Fibroblast of skin of abdomen (primary cell): ENCODE results near the gene CDC45.
"Not testable (repeated sequence)": the region's sequence is repeated elsewhere in the genome, so short reads cannot be mapped to it uniquely, and the experiment has no call there.

Experiments used
- DNase-seq: peaks from one replicate; pipeline ENCODE4 v3.0.0-alpha.2; 2013

Gene CDC45

DNA sequence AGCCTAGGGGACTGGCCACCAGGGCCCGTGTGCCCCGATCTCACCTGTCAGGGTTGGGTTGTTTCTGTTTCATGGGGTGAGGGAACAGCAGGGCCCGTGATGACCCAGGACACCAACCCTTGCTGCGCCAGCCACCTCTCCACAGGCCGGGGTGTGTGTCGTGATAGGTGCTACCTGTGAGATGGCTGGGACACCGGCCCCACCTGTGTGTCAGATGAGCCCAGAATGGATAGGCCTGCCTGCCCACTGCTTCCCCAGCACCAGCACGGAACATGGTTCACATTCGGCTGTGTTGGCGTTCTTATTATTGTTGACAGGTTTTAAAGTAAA is 37.4 kb downstream of the CDC45 start:
- no peak for DNase-seq

DNA sequence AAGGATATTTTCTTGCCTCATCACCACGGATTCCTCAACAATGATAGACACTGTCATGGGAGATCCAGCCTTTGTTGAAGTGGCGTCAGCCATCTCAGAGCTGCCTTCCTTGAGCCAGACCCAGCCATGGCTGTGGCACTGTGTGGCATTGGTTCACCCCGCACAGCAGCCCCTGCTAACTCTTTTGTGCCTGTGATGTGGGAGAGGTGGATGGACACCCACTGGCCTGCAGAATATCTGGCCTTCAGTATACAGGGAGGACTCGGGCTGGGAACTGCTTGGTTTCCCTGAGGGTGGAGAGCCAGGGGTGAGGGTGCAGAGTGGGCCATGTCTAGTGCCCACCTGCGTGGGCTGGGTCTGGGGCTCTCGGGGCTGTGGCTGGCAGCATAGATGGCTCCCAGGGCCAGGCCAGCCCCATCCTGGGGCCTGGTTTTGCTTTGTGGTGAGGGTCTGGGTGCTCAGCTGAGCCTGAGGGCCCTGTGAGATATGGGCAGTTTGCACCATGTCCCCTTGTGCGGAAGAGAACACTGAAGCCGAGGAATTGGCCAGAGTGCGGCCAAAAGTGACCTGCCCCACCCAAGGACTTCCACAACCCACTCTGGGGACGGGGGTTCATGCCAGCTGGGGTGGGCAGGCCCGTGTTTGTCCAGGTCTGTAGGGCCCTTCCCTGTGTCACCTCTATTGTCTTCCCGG is 38.3 kb downstream of the CDC45 start:
- DNase-seq, result no peak

DNA sequence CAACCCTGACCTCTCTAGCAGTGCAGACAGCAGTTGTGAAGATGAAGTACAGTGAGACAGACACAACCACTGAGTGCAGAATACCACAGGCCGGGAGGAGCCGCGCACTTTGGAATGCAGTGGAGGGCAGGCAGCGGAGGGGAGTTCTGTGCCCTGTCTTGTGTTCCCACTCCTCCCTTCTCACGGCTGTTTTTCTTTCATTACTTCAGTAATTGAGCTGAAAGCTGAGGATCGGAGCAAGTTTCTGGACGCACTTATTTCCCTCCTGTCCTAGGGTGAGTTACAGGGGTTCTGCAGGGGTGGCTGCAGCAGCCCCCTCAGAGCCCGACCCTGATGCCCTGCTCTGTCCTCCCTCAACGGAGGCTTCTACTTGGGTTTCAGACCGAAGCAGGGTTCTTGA is 38.9 kb downstream of the CDC45 start:
- no peak for DNase-seq

DNA sequence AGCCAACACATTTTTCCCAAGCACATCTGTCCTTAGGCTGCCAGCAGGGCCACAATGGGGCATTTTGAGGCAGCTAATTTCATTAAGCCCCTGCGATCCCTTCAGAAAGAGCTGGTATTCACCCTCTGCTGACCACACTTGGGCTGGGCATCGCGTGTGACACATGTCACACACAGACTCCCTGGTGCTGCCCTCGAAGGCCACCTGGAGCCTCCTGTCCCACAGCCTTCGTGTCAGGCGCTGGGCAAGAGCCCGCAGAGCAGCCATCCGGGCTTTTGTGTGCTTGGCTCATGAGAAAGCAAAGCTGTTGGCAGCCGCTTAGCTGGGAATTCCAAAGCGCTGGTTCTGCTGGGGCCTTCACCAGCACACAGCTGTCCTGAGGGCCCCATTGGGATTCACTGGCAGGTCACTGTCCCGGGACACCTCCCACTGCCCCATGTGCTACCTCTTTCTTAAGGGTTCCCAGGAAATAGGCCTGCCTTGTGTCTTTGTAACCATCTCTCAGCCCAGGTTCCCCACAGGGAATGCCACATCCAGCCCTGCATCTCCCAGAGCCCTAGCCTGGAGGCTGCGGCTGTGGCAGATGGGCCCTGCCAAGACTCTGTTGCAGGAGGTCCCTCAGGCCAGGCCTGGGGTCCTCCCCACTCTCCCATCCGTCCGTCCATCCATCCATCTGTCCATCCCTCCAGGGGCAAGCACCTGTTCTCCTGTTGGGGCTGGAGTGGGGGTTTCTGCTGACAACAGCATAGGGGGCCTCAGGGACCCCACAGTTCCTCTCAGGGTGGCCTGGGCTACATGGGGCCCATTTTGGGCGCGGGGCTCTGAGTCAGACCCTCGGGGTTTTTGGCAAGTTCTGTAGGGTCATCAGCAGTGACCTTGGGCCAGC is 39.6 kb downstream of the CDC45 start:
- DNase-seq, result no peak

DNA sequence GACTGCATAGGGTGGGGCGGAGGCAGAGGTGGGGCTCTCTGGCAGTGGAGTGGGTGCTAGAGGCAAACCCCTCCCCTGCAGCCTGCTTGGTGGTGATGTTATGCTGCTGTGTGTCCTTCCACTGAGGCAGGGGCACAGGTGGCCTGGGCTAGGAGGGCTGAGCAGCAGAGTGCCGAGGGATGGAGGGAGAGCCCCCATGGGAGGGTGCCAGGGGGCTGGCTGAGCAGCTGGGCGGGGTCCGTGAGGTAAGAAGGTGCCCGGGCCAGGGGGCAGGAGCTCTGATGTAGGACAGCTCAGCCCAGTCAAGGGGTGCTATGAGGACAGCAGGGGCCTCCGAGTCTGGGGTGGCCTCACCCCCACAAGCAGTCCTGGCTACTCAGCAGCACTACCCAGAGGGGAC is 40.3 kb downstream of the CDC45 start:
- no peak for DNase-seq

DNA sequence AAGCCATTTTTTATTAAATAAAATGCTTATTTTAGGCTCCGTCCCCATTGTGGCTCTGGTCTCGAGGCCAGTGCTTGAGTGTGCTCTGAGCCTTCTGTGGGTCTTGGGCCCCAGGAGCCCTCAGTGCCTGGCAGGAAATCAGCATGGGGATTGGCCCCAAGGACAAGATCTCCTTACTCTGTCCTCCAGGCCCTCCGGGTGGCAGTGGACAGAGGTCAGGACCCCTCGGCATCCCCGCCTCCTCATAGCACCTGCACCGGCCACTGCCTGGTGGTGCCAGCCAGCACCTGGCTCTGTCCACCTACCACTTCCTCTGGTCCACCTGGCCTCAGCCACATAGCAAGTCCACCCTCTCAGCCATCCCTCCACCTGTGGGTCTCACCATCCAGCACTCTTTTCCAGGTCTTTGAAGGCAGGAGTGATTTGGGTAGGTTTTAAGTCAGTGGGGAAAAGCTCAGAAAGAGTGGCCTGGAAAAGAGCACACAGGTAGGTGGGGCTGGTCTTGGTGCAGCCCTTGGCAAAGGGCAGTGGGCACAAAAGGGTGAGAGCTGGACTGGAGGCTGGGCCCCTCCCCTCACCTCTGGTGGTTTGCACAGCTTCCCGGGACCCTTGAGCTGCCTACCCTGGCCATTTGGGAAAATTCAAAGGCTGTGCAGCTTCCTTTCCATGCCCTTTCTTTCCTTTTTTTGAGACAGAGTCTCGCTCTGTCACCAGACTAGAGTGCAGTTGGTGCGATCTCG is 41.0 kb downstream of the CDC45 start:
- DNase-seq, result no peak

DNA sequence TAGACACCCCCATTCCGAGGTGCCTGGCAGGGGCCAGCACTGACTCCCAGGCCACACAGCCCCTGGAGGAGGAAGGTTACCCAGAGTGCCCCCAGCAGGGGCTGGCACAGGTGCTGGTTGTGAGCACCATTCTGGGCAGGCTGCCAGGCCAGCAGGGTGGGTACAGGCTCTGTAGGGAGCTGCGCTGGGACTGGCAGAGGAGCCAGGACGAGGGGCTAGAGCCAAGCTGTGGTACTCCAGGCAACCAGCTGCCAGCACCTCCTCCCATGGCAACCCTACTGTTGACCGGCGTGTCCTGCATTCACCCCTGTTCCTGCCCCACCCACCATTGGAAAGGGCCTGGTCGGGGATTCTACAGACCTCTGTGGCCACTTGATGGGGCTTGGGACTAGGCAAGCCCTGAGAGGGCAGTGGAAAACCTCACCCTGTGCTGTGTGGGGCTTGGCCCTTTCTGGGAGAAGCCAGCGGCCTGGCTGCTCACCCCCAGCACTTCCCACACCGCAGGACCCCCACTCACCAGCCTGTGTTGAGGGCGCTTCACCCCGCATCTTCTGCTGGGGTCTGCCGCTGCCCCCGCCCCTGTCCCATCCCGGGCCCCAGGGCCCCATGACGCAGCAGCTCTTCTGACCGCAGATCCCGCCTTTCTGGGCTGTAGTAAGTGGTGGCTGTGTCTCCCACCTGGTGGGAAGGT is 42.6 kb downstream of the CDC45 start:
- DNase-seq, result no peak

DNA sequence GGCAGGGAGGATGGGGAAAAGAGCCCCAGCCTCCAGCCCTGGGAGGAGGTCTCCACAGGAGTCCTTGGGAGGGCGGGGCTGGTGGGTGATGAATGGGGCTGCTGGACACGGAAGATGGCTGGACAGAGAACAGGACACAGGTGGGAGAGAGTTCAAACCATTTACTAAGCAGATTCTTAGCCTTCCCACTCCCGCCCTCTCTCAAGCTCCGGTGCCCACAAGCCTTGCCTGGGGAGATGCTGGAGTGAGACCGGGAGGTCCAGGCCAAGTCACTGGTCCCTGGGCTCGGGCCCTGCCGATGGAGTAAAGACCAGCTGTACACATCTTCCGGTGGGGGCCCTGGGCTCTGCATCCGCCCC is 43.1 kb downstream of the CDC45 start:
- DNase-seq, result no peak

DNA sequence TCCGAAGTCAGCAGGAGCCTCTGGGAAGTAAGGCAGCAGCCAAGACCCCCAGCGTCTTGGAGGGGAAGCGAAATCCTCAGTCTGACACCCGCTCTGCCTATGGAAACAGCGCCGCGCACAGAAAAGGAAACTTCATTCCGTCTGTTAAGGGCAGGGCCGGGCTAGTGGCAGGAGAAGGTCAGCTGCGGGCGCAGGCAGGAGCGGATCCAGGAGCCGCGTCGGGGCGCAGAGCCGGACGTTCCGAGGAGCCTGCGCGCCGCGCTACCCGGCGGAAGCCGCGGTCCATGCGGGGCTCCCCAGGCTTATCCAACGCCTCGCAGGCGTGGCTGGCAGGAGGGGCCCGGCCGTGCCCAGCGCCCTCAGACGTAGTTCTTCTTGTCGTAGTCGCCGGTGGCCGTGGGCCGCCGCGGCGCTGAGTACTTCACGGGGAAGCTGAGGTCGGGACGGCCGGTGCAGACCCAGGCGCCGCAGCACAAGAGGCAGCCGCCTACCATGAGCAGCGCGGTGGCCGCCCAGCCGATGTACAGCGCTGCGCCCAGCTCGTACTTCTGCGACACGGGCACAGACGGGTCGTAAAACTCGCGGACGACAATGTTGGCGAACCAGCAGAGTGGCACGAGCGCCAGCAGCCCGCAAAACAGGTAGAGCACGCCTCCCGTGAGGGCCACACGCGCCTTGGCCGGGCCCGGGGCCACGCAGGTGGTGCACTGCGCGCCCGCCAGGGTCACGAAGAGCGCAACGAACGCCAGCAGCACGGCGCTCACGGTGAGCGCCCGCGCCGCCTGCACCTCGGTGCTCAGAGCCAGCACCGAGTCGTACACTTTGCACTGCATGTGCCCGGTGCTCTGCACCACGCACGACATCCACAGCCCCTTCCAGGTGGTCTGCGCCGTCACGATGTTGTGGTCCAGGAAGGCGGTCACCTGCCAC is 43.8 kb downstream of the CDC45 start:
- DNase-seq, result no peak

DNA sequence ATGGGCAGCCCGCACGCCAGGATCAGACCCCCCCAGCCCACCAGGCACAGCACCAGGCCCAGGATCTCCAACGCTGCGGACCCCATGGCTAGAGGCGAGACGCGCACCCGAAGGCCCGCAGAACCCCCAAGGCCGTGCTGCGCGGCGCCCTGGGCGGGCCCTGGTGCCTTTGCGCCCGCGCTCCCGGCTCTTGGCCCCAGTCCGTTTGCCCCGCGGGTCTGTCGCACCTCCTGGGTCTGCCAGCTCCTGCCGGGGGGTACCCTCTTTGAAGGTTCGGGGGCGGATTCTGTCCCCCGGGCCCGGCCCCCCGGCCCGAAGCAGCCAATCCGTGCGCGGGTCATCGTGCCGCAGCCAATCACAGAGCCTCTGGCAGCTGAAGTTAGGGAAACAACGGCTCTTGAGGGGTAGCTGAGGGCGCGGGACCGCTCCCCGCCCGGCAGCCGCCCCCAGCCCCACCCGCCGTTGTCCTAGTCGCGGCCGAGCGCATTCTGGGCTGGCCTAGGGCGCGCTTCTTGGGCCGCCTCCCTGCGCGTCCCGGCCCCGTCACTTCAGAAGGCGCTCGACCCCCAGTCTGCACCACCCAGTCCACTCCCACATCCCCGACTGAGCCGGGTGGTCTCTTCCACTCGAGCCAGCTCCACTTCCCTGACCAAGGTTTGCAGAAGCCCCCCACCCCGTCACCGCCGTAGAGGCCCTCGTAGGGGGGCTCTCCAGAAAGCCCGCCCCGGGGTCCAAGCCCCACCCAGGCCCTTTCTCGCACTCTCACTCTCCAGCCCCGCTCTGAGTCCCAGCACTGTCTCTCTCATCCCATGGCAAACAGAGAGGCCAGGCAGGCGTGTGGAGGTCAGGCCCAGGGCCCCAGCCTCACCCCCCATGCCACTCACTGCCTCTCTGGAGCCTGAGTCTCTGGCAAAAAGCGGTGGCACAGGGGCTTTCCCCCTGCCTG is 44.7 kb downstream of the CDC45 start, which contains the start of gene CLDN5:
Gene CLDN5 (minus strand): TSS at position 241 of the 946 bp plus-strand sequence. CDS start 155 bp downstream, at position 86.
- no peak for DNase-seq

DNA sequence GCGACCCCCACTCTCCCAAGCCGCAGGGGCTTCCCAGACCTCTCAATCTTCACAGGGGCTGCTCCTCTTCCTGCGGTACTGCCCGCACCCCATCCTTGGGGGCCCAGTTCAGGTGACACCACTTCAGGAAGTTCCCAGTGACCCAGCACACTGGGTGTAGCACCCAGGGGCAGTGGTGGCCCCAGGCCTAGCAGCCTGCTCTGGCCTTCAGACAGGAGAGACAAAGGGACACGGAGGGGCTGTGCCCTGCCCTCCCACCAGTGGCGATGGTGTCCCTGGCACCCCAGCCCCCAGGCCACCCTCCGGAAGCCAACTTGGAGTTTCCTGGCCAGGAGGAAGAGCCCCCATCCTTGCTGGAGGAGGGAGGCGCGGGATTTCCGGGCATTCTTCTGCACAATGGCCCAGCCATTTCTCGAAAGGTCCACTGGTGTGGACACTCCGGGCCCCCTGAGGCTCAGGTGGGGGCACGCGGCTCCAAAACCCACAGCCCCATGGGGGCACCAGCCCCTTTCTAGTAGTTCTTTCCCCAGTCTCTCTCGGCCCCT is 45.5 kb downstream of the CDC45 start:
- DNase-seq, result no peak

DNA sequence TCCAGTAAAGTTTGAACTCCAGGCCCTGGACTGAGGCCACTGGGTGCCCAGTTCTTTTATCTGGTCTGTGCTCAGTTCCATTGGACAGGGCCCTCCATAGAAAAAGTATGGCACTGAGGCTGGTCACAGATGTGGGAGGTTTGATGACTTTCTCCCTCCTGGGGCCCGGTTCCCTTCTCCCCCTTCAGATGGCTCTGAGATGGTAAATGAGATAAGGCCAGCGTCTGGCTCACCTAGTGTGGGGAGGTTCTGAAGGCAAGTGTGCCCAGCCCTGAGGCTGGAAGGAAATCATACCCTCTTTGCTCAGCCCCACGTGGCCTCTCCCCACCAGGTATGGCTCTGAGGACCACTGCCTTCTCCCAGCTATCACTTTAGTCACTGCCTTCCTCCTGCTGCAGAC is 45.9 kb downstream of the CDC45 start:
- DNase-seq, result no peak

DNA sequence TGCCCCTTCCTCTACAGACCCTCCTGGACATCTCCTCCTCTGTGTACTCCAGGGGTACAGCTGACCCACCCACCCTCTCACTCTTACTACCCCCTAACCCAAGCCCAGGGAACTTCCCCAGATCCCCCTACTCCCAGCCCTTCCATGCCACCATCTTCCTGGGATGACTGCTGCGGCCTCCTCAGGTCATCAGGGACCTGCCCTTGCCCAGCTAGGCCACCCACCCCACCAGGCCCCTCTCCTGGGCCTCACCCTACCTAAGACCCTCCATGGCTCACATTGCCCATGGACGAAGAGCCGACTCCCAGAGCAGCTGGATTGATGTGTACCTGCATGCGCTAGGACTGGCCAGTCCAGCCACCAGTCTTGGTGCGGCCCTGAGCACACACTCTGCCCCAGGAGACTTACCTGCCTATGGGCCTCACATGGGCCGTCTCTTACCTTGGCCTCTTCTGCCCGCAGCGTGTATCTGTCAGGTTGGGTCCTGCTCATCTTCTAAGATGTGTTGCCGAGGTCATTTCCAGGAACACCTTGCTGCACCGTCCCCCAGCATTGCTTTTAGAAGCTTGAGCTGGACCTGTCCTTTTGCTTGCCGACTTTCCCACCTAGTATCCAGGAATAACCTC is 46.5 kb downstream of the CDC45 start:
- no peak for DNase-seq

DNA sequence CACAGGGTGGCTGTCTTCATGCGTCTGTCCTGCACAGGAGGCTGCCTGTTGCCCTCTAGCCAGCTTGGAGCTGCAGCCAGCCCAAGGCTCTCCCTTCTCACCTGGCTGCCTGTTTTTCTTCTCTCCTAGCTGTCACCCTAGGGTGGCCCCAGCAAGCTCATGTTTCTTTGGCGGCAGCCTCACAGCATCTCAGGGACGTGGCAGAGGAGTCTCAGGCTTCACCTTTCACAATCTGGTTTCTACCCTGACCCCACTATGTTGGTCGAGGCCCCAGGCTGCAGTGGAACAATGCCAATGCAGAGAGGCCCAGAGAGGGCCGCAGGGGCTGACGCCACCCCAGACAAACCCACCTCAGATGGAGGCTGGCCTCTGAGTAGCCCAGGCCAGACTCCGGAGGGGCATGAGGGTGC is 47.0 kb downstream of the CDC45 start:
- DNase-seq, result no peak

DNA sequence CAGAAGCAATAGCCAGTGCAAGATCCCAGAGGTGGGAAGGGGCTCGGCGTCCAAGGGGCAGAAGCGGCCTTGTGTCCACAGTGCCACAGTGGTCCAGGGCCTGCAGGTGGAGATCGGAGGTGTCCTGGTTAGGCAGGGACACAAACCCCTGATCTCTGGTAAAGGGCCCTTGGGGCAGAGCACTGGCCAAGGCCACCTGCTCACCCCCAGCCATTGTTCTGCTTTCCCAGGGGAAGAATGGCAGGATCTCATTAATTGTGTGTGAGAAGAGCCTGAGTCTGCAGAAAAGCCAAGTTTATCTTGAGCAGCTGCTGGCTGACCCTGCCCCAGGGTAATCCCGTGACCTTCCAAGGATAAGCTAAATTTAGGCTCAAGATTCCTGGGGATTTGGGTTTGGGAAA is 47.6 kb downstream of the CDC45 start:
- no peak for DNase-seq

DNA sequence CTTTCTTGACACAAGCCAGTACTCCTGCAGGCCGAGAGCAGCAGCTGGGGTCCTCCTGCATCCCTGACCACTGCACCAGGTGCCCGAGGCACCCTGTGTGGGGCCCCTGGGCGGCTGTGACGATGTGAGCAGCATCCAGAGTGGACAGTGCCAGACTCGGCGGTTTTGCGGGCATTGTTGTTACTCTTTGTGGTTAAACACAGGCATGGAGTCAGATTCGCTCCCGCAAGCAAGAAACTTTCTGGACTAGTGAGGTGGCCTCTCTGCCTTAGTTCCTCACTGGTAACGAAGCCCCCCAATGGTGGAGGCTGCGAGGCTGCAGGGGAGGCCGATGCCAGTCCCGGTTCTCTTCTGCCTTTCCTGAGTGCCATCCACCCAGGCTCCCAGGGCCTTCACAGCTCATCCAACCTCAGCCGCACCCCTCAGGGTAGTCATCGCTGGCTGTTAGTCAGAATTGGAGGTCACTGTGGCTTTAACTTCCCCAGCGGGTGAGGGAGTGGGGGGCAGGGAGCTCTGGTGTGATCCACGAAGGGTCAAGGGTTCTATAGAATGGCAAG is 48.2 kb downstream of the CDC45 start:
- no peak for DNase-seq

DNA sequence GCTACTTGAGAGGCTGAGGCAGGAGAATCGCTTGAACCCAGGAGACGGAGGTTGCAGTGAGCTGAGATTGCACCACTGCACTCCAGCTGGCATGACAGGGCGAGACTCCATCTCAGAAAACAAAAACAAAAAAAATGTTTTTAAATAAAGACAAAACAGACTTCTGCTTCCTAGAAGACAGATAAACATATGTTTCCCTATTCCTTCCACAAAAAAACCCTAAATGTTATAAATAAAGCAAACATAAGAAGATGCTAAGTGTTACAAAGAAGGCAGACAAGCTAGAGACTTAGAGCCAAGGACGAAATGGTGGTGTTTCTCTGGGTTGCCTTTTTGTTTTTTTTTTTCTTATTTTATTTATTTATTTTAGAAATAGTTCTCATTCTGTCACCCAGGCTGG is 50.1 kb downstream of the CDC45 start:
- no peak for DNase-seq

DNA sequence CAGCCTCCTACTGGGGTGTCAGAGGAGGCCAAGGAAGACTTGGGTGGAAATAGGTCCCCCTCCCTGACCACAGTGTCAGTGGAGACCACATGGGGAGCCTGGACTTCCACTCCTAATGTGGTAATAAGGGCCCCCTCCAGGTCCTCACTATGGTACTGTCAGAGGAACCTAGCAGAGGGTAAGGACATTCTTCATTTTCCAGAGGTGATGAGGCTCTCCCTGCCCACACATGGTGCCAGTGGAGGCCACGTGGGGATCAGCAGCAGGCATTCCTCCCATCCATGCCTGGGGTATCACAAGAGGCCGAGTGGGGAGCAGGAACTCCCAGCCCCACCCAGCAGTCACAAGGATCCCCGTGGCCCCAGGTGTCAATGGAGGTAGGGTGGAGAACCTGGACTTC is 51.0 kb downstream of the CDC45 start:
- DNase-seq, result no peak

DNA sequence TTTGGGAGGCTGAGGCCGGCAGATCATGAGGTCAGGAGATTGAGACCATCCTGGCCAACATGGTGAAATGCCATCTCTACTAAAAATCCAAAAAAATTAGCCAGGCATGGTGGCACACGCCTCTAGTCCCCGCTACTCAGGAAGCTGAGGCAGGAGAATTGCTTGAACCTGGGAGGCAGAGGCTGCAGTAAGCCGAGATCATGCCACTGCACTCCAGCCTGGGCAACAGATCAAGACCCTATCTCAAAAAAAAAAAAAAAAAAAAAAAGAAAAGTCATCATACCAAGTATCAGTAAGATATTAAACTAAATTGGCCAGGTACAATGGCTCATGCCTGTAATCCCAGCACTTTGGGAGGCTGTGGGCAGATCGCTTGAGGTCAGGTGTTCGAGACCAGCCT is 51.6 kb downstream of the CDC45 start:
- DNase-seq, result not testable (repeated sequence)
